GM19467 (cell line): ENCODE data around the gene SAP30.

ENCODE experiments used
- ATAC-seq: cut with Tn5 transposase; IDR thresholded peaks from one replicate; pipeline ENCODE4 v1.9.1; 2021; ENCODE audit warnings: mild to moderate bottlenecking, moderate library complexity; ENCODE audit not compliant: unreplicated experiment

The SAP30 gene

GRCh38 chr4:173365359-173365996, 5.3 kb upstream of the SAP30 start:
- no peak for ATAC-seq

GRCh38 chr4:173367285-173367684, 3.5 kb upstream of the SAP30 start:
- ATAC-seq = no peak

- no peak for ATAC-seq
Observed at GRCh38 chr4:173367946-173368345, 2.8 kb upstream of the SAP30 start.

GRCh38 chr4:173370130-173370476, 651 bp upstream of the SAP30 start:
- ATAC-seq = peak; percentile 2

- ATAC-seq = peak; percentile 14
Observed at GRCh38 chr4:173371292-173372192, 788 bp downstream of the SAP30 start.

- ATAC-seq = no peak
Observed at GRCh38 chr4:173374588-173374987, 3.8 kb downstream of the SAP30 start.

GRCh38 chr4:173379929-173380328, 9.2 kb downstream of the SAP30 start:
- no peak for ATAC-seq

- no peak for ATAC-seq
Observed at GRCh38 chr4:173380987-173381386, 10.2 kb downstream of the SAP30 start.

GRCh38 chr4:173381610-173382009, 10.9 kb downstream of the SAP30 start:
- ATAC-seq = no peak

- ATAC-seq = no peak
Observed at GRCh38 chr4:173382349-173382748, 11.6 kb downstream of the SAP30 start.

- no peak for ATAC-seq
Observed at GRCh38 chr4:173386751-173387150, 16.0 kb downstream of the SAP30 start.

- ATAC-seq = no peak
Observed at GRCh38 chr4:173391701-173392100, 20.9 kb downstream of the SAP30 start.

- no peak for ATAC-seq
Observed at GRCh38 chr4:173397604-173398003, 26.9 kb downstream of the SAP30 start.

- no peak for ATAC-seq
Observed at GRCh38 chr4:173398220-173398619, 27.5 kb downstream of the SAP30 start.

- no peak for ATAC-seq
Observed at GRCh38 chr4:173398779-173399415, 28.1 kb downstream of the SAP30 start, which contains the start of gene SCRG1. Gene SCRG1, minus strand, starts transcription at chr4:173399116. Its CDS starts 7,702 bp downstream, at chr4:173391414.

GRCh38 chr4:173401063-173401462, 30.3 kb downstream of the SAP30 start:
- no peak for ATAC-seq

GRCh38 chr4:173403051-173403450, 32.3 kb downstream of the SAP30 start:
- no peak for ATAC-seq

GRCh38 chr4:173404296-173404865, 33.6 kb downstream of the SAP30 start:
- no peak for ATAC-seq

- no peak for ATAC-seq
Observed at GRCh38 chr4:173405840-173406606, 35.3 kb downstream of the SAP30 start.

GRCh38 chr4:173410079-173410478, 39.3 kb downstream of the SAP30 start:
- no peak for ATAC-seq
